SU-DHL-6 (cell line): ENCODE measurements around the gene SEL1L2.

Experiments used
- CTCF ChIP-seq: fragments of 200-600 bp; sonication (generic); IDR thresholded peaks from one replicate; pipeline ENCODE4 v1.5.1; 2017; ENCODE audit warnings: antibody characterized with exemption, mild to moderate bottlenecking, low read length, moderate library complexity; ENCODE audit not compliant: insufficient read depth, poor library complexity, severe bottlenecking
- EZH2phosphoT487 ChIP-seq: fragments of 200-600 bp; sonication (generic), shearing (Covaris generic); conservative IDR thresholded peaks from 2 replicates; pipeline ENCODE4 v1.6.1; 2018; ENCODE audit warnings: mild to moderate bottlenecking, antibody characterized with exemption, low read length, moderate library complexity, mixed read lengths

DNA sequence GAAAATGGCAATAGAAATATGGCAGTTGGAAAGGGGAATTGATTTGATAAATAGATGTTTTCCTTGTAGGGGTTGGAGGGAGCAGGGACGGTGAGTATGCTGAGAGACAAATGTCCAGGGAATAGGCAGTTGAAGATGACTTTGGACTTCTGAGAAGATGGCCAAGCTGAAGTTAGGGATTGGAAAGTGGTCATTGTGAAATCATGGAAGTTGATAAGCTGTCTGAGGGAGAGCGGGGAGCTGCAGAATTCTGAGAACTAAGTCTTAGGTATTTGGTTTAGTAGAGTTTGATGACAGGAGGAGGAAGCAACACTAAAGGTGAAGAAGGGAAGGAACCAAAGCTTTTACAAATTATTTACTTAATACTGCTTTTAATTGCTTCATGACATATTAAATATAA is 190.4 kb downstream of the SEL1L2 start:
- TF ChIP-seq CTCF (no peak), EZH2phosphoT487 (no peak)
